NCI-H446 treated with DMSO at 0.1 percent for 48 hours (cell line): Measurements from ENCODE around the gene ARF1.

Experiments used
- DNase-seq: peaks from one replicate; lab custom pipeline; 2025; lab: John Stamatoyannopoulos, UW

Gene ARF1

GRCh38 chr1:228071839-228072657 lies 10.5 kb upstream of the ARF1 start:
- no peak for DNase-seq

GRCh38 chr1:228072658-228073043 lies 9.9 kb upstream of the ARF1 start:
- DNase-seq, result no peak

- no peak for DNase-seq
Observed at GRCh38 chr1:228073061-228073856, 9.2 kb upstream of the ARF1 start.

- no peak for DNase-seq
Observed at GRCh38 chr1:228073857-228074545, 8.5 kb upstream of the ARF1 start.

GRCh38 chr1:228074954-228075730 lies 7.4 kb upstream of the ARF1 start:
- DNase-seq, result no peak

GRCh38 chr1:228075801-228076271 lies 6.7 kb upstream of the ARF1 start:
- no peak for DNase-seq

GRCh38 chr1:228076796-228077430 lies 5.6 kb upstream of the ARF1 start:
- DNase-seq, result no peak

GRCh38 chr1:228077565-228078330 lies 4.8 kb upstream of the ARF1 start:
- no peak for DNase-seq

- DNase-seq, result no peak
Observed at GRCh38 chr1:228079013-228079412, 3.5 kb upstream of the ARF1 start.

GRCh38 chr1:228079601-228080263 lies 2.8 kb upstream of the ARF1 start:
- DNase-seq, result no peak

- DNase-seq, result no peak
Observed at GRCh38 chr1:228081144-228081543, 1.4 kb upstream of the ARF1 start.

GRCh38 chr1:228081578-228082213 lies 812 bp upstream of the ARF1 start:
- DNase-seq, result no peak

- DNase-seq, result no peak
Observed at GRCh38 chr1:228082918-228083870, 686 bp downstream of the ARF1 start.

- no peak for DNase-seq
Observed at GRCh38 chr1:228083871-228084278, 1.4 kb downstream of the ARF1 start.

GRCh38 chr1:228084325-228084724 lies 1.8 kb downstream of the ARF1 start:
- no peak for DNase-seq

- no peak for DNase-seq
Observed at GRCh38 chr1:228084797-228085196, 2.3 kb downstream of the ARF1 start.

- no peak for DNase-seq
Observed at GRCh38 chr1:228085287-228085951, 2.9 kb downstream of the ARF1 start.

- no peak for DNase-seq
Observed at GRCh38 chr1:228087771-228088251, 5.3 kb downstream of the ARF1 start.
